AG09309 (cell line): ENCODE measurements around the gene OSBPL5.

ENCODE experiments used
- DNase-seq: peaks from one replicate; pipeline ENCODE4 v3.0.0-alpha.2; 2010; ENCODE audit warnings: low read depth
- H3K4me3 ChIP-seq: 2 replicates; pipeline ENCODE4 v1.5.1; 2011; ENCODE audit warnings: mild to moderate bottlenecking, low read depth, low read length, moderate library complexity; ENCODE audit not compliant: control insufficient read depth
- CTCF ChIP-seq: IDR thresholded peaks from 2 replicates; pipeline ENCODE4 v1.5.1; 2011; ENCODE audit warnings: mild to moderate bottlenecking, low read depth, low read length, inconsistent platforms; ENCODE audit not compliant: insufficient read depth, control insufficient read depth; ENCODE audit errors: missing control alignments

Gene OSBPL5

GRCh38 chr11:3056296-3057068 lies 108.6 kb downstream of the OSBPL5 start:
- no peak for TF ChIP-seq CTCF
- H3K4me3 ChIP-seq: peak overlapping the region; percentile 100
- no peak for DNase-seq

- no peak for DNase-seq
- no peak for TF ChIP-seq CTCF
These were observed 109.2 kb downstream of the OSBPL5 start for GRCh38 chr11:3055891-3056290.

DNA sequence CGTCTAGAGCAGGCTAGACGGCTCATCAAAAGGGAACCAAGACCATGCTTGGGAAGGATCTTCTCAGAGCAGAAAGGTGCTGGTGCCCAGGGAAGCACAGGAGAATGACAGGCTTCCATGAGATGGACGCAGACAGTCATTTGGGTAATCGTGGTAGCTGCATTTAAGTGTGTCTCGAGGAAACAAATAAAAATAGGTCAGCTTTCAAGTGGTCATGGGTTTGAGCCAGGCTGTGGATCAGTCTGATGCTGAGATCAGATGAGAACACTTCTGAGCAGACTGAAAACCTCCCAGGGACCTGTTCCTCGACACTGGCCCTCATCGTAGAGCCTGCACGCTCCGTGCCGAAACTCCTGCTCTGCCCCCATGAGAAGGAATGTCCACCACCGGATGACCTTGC lies 112.5 kb downstream of the OSBPL5 start:
- no peak overlapping the region for H3K4me3 ChIP-seq
- no peak for DNase-seq

More at GRCh38 chr11:3055891-3056290, 109.2 kb downstream of the OSBPL5 start:
- H3K4me3 ChIP-seq: peak overlapping the region; percentile 100

DNA sequence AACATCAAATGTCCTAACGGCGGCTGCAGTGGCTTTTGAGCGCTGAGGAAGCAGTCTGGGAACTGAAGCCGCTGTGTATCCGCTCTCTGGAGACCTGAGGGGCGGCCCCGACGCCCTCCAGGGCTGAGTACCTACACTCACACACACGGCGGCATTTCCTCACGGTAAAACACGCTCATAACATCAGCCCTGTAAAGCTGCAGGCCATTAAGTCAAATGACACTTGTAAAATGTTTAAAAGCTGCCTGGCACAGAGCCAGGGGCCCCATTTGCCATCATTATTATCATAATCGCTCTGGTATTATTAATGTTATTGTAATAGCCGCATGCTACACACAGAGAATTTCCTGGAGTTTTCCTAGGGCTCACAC lies 113.0 kb downstream of the OSBPL5 start:
- no peak for DNase-seq
- TF ChIP-seq CTCF: no peak
- no peak overlapping the region for H3K4me3 ChIP-seq

More for the DNA sequence above, 112.5 kb downstream of the OSBPL5 start:
- TF ChIP-seq CTCF: no peak

DNA sequence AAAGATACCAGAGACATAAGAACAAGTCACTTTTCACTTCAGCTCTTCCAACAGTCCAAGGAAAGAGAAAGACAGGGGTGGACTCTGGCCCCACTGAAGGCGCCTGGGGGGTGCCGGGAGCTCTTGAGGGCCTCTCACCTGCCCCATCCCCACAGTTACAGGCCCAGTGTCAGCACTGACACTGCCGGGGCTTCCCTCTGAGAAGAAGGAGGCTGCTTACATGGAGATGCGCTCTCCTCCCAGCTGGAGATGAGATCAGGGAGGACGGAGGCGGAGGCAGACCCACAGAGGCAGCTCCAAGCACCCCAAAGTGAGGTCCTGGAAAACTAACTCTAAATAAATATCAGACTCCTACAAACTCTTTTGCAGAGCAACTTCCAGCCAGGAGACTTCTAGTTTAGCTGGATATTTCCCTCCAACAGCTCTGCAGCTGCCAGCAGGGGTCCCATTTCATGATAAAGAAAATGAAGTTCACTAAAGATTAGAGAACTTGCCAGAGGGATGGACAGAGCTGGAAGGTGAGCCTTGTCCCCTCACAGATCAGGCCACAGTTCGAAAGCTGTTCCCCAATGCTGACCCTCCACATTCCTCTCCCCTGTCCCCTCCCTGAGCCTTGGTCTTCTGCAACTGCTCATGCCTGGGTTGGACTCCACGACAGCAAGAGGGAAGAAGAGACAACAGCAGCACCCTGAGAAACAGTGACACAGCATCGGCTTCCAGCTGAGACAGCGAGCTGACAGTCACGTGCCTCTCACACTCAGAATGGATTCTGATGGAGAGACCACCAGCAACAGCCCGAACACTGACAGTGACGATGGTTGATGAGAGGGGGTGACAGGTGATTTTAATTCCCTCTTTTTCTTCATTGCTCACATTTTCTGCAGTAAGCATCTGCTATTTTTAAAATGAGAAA lies 113.7 kb downstream of the OSBPL5 start:
- DNase-seq: no peak
- peak; percentile 1 for TF ChIP-seq CTCF
- H3K4me3 ChIP-seq: no peak overlapping the region

DNA sequence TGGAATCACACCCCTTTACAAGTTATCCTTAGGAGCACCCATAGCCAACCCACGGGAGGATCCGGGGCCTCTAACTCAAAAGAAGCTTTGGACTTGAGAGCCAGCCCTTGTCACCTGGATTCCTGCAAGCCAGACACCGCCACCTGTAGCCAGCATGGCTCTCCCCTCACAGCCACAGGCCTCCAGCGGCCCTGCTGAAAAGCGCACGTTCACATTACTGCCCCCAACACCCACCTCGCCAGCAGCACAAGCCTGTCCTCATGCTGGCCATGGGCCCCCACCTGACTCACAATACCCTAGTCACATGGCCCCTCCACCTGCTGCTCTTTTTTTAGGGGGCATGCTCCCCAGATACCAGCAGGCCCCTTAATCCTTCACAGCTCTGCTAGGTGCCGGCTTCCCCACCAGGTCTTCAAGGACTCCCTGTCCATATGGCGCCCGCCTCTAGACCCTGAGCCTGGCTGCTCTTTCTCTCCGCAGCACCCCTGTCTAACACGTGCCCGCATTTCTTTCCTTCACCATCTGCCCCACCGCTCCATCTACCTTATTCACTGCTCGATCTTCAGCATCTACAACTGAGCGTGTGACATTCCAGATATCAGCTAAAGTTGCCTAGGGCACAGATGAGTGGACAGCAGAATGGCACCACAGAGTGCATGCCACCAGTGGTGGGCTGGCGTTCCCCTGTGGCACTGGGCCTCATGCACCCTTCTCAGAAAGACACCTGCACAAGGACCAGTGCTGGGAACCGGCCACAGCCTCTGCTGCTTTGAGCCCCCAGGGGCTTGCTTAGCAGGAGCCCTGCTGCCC lies 114.5 kb downstream of the OSBPL5 start:
- H3K4me3 ChIP-seq: no peak overlapping the region
- TF ChIP-seq CTCF: no peak
- DNase-seq: no peak
